DND-41 (cell line): Measurements from ENCODE around the gene MYO1B.

Experiments used
- ATAC-seq: fragments of 200-7000 bp; cut with Tn5 transposase; 3 replicates; pipeline ENCODE4 v1.9.1; 2021; ENCODE audit warnings: low read depth; ENCODE audit not compliant: insufficient read depth
- DNase-seq: peaks from one replicate; pipeline ENCODE4 v3.0.0-alpha.2; 2020
- H2AFZ ChIP-seq: 2 replicates; pipeline ENCODE4 v1.6.0; 2012; ENCODE audit warnings: low read depth, low read length
- H3K27ac ChIP-seq: 2 replicates; pipeline ENCODE4 v1.5.1; 2012; ENCODE audit warnings: low read length, inconsistent platforms
- H3K27me3 ChIP-seq: fragments of 200-600 bp; sonication (generic); 2 replicates; pipeline ENCODE4 v1.6.0; 2012; ENCODE audit warnings: low read length, mild to moderate bottlenecking, inconsistent platforms; ENCODE audit not compliant: insufficient read depth, poor library complexity
- H3K36me3 ChIP-seq: 2 replicates; pipeline ENCODE4 v1.5.1; 2012; ENCODE audit warnings: low read length, inconsistent platforms; ENCODE audit not compliant: insufficient read depth
- H3K4me1 ChIP-seq: 2 replicates; pipeline ENCODE4 v1.5.1; 2012; ENCODE audit warnings: mild to moderate bottlenecking, low read length; ENCODE audit not compliant: insufficient read depth
- H3K4me2 ChIP-seq: 2 replicates; pipeline ENCODE4 v1.6.0; 2012; ENCODE audit warnings: mild to moderate bottlenecking, moderate library complexity, low read length, inconsistent platforms; ENCODE audit not compliant: insufficient read depth
- H3K4me3 ChIP-seq, 2 experiments: fragments of 200-600 bp in 1 of 2; shearing (Covaris generic) in 1 of 2; 2 replicates each; pipeline ENCODE4 v1.5.1; 2012 to 2016; ENCODE audit warnings: inconsistent platforms in 2 of 2, low read length in 2 of 2, mild to moderate bottlenecking in 2 of 2, low read depth in 1 of 2, moderate library complexity in 1 of 2
- H3K79me2 ChIP-seq: 2 replicates; pipeline ENCODE4 v1.6.0; 2012; ENCODE audit warnings: low read length, inconsistent platforms; ENCODE audit not compliant: insufficient read depth
- H3K9ac ChIP-seq: 2 replicates; pipeline ENCODE4 v1.6.0; 2012; ENCODE audit warnings: low read depth, mild to moderate bottlenecking, inconsistent platforms, low read length, moderate library complexity
- H3K9me3 ChIP-seq: 2 replicates; pipeline ENCODE4 v1.5.1; 2012; ENCODE audit warnings: low read length, moderate library complexity, mild to moderate bottlenecking, inconsistent platforms; ENCODE audit not compliant: insufficient read depth, severe bottlenecking
- H4K20me1 ChIP-seq: 2 replicates; pipeline ENCODE4 v1.6.0; 2012; ENCODE audit warnings: low read length; ENCODE audit not compliant: insufficient read depth
- CTCF ChIP-seq: IDR thresholded peaks from 2 replicates; pipeline ENCODE4 v1.5.1; 2012; ENCODE audit warnings: borderline replicate concordance, low read length, moderate library complexity, mild to moderate bottlenecking; ENCODE audit not compliant: poor library complexity, severe bottlenecking; ENCODE audit errors: extremely low read depth
- EZH2 ChIP-seq: IDR thresholded peaks from 3 replicates; pipeline ENCODE4 v1.6.1; 2012; ENCODE audit warnings: borderline replicate concordance, low read depth, mild to moderate bottlenecking, moderate library complexity, low read length, inconsistent platforms; ENCODE audit not compliant: severe bottlenecking

Gene MYO1B

GRCh38 chr2:191274413-191274815, 29.2 kb downstream of the MYO1B start:
- no peak overlapping the region for H3K4me3 ChIP-seq
- no peak overlapping the region for H3K9ac ChIP-seq
- no peaks in the 10 kb centered on the region for H3K36me3 ChIP-seq
- H2AFZ ChIP-seq: no peak overlapping the region
- no peak overlapping the region for H3K27ac ChIP-seq
- ATAC-seq (no peak), DNase-seq (no peak)
- H3K4me2 ChIP-seq: no peak overlapping the region
- H3K27me3 ChIP-seq: no peaks in the 10 kb centered on the region
- no peaks in the 10 kb centered on the region for H3K9me3 ChIP-seq
- 0 out of 2 replicates have a peak, but pooled peaks cover 2% of the 10 kb centered on the region for H4K20me1 ChIP-seq
- no peaks in the 10 kb centered on the region for H3K4me1 ChIP-seq
- H3K79me2 ChIP-seq: no peaks in the 10 kb centered on the region
- TF ChIP-seq CTCF: no peak
- TF ChIP-seq EZH2: no peak

GRCh38 chr2:191276792-191277465, 31.7 kb downstream of the MYO1B start:
- Histone ChIP-seq H2AFZ (no peak overlapping the region), H3K9me3 (no peaks in the 10 kb centered on the region), H3K27me3 (no peaks in the 10 kb centered on the region), H3K4me3 (no peak overlapping the region), H3K4me1 (no peaks in the 10 kb centered on the region), H3K79me2 (no peaks in the 10 kb centered on the region), H3K36me3 (0 out of 2 replicates have a peak, but pooled peaks cover 2% of the 10 kb centered on the region), H4K20me1 (0 out of 2 replicates have a peak, but pooled peaks cover 2% of the 10 kb centered on the region), H3K9ac (no peak overlapping the region), H3K4me2 (no peak overlapping the region), H3K27ac (no peak overlapping the region)
- TF ChIP-seq EZH2 (no peak), CTCF (no peak)
- DNase-seq (no peak), ATAC-seq (no peak)

DNA sequence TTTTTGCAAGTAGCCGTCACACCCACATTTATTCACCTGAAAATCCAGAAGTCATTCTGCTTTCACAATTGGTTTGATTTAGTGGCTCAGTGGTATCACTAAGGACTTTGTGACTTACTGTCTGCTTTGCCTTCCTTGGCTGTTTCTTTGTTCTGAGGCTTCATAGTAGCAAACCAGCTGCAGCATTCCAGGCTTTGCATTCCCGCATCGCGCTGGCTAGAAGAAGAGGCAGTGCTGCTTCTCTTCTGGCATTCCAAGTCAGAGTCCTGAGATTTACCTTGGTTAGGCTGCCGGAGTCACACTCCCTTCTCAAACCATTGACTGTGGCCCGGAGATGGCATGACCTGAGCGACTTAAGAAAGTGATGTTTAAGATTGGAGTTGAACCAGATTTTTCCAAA, 35.1 kb downstream of the MYO1B start:
- no peak for ATAC-seq
- no peaks in the 10 kb centered on the region for H4K20me1 ChIP-seq
- TF ChIP-seq CTCF (no peak), EZH2 (no peak)
- H3K36me3 ChIP-seq: 0 out of 2 replicates have a peak, but pooled peaks cover 2% of the 10 kb centered on the region
- H3K27ac ChIP-seq: no peak overlapping the region
- no peaks in the 10 kb centered on the region for H3K9me3 ChIP-seq
- no peak overlapping the region for H3K4me3 ChIP-seq
- H2AFZ ChIP-seq: no peak overlapping the region
- H3K27me3 ChIP-seq: no peaks in the 10 kb centered on the region
- H3K79me2 ChIP-seq: no peaks in the 10 kb centered on the region
- DNase-seq: no peak
- no peak overlapping the region for H3K9ac ChIP-seq
- no peaks in the 10 kb centered on the region for H3K4me1 ChIP-seq
- no peak overlapping the region for H3K4me2 ChIP-seq
